HEK293 (cell line): ENCODE data around the gene BMPR1A.

ENCODE experiments used
- BCL11A ChIP-seq: fragments of 450-650 bp; formaldehyde crosslinking; IDR thresholded peaks from 2 replicates; pipeline ENCODE4 v1.5.1; 2016; ENCODE audit warnings: low read depth, missing biosample characterization, missing genetic modification characterization
- GFI1B ChIP-seq: fragments of 450-650 bp; formaldehyde crosslinking; IDR thresholded peaks from 2 replicates; pipeline ENCODE4 v1.5.1; 2016; ENCODE audit warnings: missing biosample characterization, missing genetic modification characterization
- MEIS1 ChIP-seq: sonication (generic); formaldehyde crosslinking; IDR thresholded peaks from 2 replicates; pipeline ENCODE4 v1.8.1; 2022; ENCODE audit warnings: missing genetic modification reagents, mild to moderate bottlenecking, borderline replicate concordance
- OVOL3 ChIP-seq: fragments of 450-650 bp; formaldehyde crosslinking; IDR thresholded peaks from 2 replicates; pipeline ENCODE4 v1.5.1; 2016; ENCODE audit warnings: missing biosample characterization, missing genetic modification characterization
- TRIM28 ChIP-seq: IDR thresholded peaks from 2 replicates; pipeline ENCODE4 v1.6.1; 2011; ENCODE audit warnings: low read length, control low read depth, borderline replicate concordance
- ZBTB21 ChIP-seq: fragments of 450-650 bp; formaldehyde crosslinking; IDR thresholded peaks from 2 replicates; pipeline ENCODE4 v1.5.1; 2017; ENCODE audit warnings: missing biosample characterization, missing genetic modification characterization
- ZNF10 ChIP-seq: fragments of 450-650 bp; formaldehyde crosslinking; IDR thresholded peaks from 2 replicates; pipeline ENCODE4 v1.5.1; 2017; ENCODE audit warnings: missing biosample characterization, missing genetic modification characterization
- ZNF140 ChIP-seq: fragments of 450-650 bp; formaldehyde crosslinking; IDR thresholded peaks from 2 replicates; pipeline ENCODE4 v1.5.1; 2016; ENCODE audit warnings: missing biosample characterization, missing genetic modification characterization
- ZNF184 ChIP-seq: fragments of 450-650 bp; IDR thresholded peaks from 2 replicates; pipeline ENCODE4 v1.5.1; 2018; ENCODE audit warnings: missing biosample characterization, mild to moderate bottlenecking, missing genetic modification characterization
- ZNF211 ChIP-seq: fragments of 450-650 bp; formaldehyde crosslinking; IDR thresholded peaks from 2 replicates; pipeline ENCODE4 v1.5.1; 2016; ENCODE audit warnings: low read depth, missing biosample characterization, missing genetic modification characterization
- ZNF292 ChIP-seq: fragments of 450-650 bp; formaldehyde crosslinking; IDR thresholded peaks from 2 replicates; pipeline ENCODE4 v1.5.1; 2016; ENCODE audit warnings: low read depth, missing biosample characterization, missing genetic modification characterization, borderline replicate concordance
- ZNF354C ChIP-seq: fragments of 450-650 bp; formaldehyde crosslinking; IDR thresholded peaks from 2 replicates; pipeline ENCODE4 v1.5.1; 2016; ENCODE audit warnings: missing biosample characterization, missing genetic modification characterization, low read depth, borderline replicate concordance
- ZNF366 ChIP-seq: fragments of 450-650 bp; formaldehyde crosslinking; conservative IDR thresholded peaks from 2 replicates; pipeline ENCODE4 v1.5.1; 2016; ENCODE audit warnings: missing biosample characterization, missing genetic modification characterization
- ZNF426 ChIP-seq: fragments of 450-650 bp; formaldehyde crosslinking; IDR thresholded peaks from 2 replicates; pipeline ENCODE4 v1.5.1; 2017; ENCODE audit warnings: missing biosample characterization, missing genetic modification characterization, mild to moderate bottlenecking, inconsistent platforms, moderate library complexity
- ZNF433 ChIP-seq: fragments of 450-650 bp; formaldehyde crosslinking; IDR thresholded peaks from 2 replicates; pipeline ENCODE4 v1.5.1; 2016; ENCODE audit warnings: missing biosample characterization, missing genetic modification characterization, low read depth
- ZNF560 ChIP-seq: fragments of 450-650 bp; formaldehyde crosslinking; IDR thresholded peaks from 2 replicates; pipeline ENCODE4 v1.5.1; 2017; ENCODE audit warnings: missing biosample characterization, missing genetic modification characterization, borderline replicate concordance
- ZNF561 ChIP-seq: fragments of 450-650 bp; IDR thresholded peaks from 2 replicates; pipeline ENCODE4 v1.5.1; 2018; ENCODE audit warnings: missing biosample characterization, missing genetic modification characterization, borderline replicate concordance
- ZNF629 ChIP-seq: fragments of 450-650 bp; formaldehyde crosslinking; IDR thresholded peaks from 2 replicates; pipeline ENCODE4 v1.5.1; 2017; ENCODE audit warnings: missing biosample characterization, missing genetic modification characterization
- ZNF777 ChIP-seq: fragments of 450-650 bp; formaldehyde crosslinking; IDR thresholded peaks from 2 replicates; pipeline ENCODE4 v1.5.1; 2017; ENCODE audit warnings: missing biosample characterization, missing genetic modification characterization, borderline replicate concordance
- ZNF785 ChIP-seq: fragments of 450-650 bp; formaldehyde crosslinking; IDR thresholded peaks from 2 replicates; pipeline ENCODE4 v1.5.1; 2016; ENCODE audit warnings: missing biosample characterization, missing genetic modification characterization
- ZNF791 ChIP-seq: fragments of 450-650 bp; formaldehyde crosslinking; IDR thresholded peaks from 2 replicates; pipeline ENCODE4 v1.5.1; 2016; ENCODE audit warnings: missing biosample characterization, missing genetic modification characterization
- ZNF792 ChIP-seq: fragments of 450-650 bp; formaldehyde crosslinking; IDR thresholded peaks from 2 replicates; pipeline ENCODE4 v1.5.1; 2016; ENCODE audit warnings: missing biosample characterization, missing genetic modification characterization
- TF ChIP-seq, protein P1 (sequence below): fragments of 450-650 bp; formaldehyde crosslinking; IDR thresholded peaks from 2 replicates; pipeline ENCODE4 v1.5.0; 2017; ENCODE audit warnings: missing biosample characterization, missing genetic modification characterization, borderline replicate concordance
- TF ChIP-seq, protein P2 (sequence below): fragments of 450-650 bp; formaldehyde crosslinking; IDR thresholded peaks from 2 replicates; pipeline ENCODE4 v1.5.1; 2016; ENCODE audit warnings: missing biosample characterization, missing genetic modification characterization
- TF ChIP-seq, protein P3 (sequence below): fragments of 450-650 bp; formaldehyde crosslinking; IDR thresholded peaks from 2 replicates; pipeline ENCODE4 v1.5.1; 2017; ENCODE audit warnings: missing biosample characterization, missing genetic modification characterization
- TF ChIP-seq, protein P4 (sequence below): fragments of 450-650 bp; formaldehyde crosslinking; IDR thresholded peaks from 2 replicates; pipeline ENCODE4 v1.5.1; 2016; ENCODE audit warnings: missing biosample characterization, missing genetic modification characterization
- TF ChIP-seq, protein P5 (sequence below): fragments of 450-650 bp; formaldehyde crosslinking; IDR thresholded peaks from 2 replicates; pipeline ENCODE4 v1.5.1; 2016; ENCODE audit warnings: missing biosample characterization, missing genetic modification characterization, borderline replicate concordance
- TF ChIP-seq, protein P6 (sequence below): fragments of 450-650 bp; formaldehyde crosslinking; conservative IDR thresholded peaks from 2 replicates; pipeline ENCODE4 v1.5.1; 2016; ENCODE audit warnings: low read depth, missing biosample characterization, missing genetic modification characterization

The BMPR1A gene

DNA sequence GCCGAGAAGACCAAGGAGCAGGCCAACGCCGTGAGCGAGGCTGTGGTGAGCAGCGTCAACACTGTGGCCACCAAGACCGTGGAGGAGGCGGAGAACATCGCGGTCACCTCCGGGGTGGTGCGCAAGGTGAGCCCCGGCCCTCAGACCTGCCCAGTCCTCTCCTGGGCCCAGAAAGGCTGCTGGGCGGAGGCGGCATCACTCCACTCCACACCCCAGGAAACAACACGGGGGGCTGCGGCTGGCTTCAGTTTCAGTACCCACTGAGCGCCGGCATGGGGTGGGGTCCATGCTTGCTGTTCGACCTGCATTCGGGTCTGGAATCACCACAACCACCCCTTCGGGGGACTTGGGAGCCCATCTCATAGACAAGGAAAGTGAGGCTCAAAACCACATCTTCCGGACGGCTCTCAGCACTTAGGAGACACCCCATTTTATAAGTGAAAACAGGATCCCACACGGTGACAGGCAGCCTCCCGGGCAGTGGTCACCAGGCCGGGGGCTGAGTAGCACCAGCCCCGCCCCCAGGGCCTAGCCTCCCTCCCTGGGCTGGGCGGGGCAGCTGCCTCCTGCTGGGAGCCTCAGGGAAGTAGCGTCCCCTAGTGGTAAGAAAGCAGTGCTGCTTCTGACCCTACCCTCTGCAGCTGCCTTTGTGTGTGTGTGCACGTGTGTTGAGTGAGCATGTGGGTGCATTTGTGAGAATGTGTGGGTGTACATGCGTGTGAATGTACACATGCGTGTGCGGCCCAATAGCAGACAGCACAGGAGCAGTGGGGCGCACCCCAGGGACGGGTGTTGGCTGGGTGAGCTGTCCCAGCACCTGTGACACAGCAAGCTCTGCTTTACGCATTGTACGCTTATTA, 203.8 kb downstream of the BMPR1A start (continued):
- no peak for TF ChIP-seq ZNF561 (tag by site-specific recombination)
- no peak for TF ChIP-seq MEIS1 (CRISPR knock-in tag)
- TF ChIP-seq ZNF792 (tag by site-specific recombination), result no peak
- TF ChIP-seq, protein P1, sequence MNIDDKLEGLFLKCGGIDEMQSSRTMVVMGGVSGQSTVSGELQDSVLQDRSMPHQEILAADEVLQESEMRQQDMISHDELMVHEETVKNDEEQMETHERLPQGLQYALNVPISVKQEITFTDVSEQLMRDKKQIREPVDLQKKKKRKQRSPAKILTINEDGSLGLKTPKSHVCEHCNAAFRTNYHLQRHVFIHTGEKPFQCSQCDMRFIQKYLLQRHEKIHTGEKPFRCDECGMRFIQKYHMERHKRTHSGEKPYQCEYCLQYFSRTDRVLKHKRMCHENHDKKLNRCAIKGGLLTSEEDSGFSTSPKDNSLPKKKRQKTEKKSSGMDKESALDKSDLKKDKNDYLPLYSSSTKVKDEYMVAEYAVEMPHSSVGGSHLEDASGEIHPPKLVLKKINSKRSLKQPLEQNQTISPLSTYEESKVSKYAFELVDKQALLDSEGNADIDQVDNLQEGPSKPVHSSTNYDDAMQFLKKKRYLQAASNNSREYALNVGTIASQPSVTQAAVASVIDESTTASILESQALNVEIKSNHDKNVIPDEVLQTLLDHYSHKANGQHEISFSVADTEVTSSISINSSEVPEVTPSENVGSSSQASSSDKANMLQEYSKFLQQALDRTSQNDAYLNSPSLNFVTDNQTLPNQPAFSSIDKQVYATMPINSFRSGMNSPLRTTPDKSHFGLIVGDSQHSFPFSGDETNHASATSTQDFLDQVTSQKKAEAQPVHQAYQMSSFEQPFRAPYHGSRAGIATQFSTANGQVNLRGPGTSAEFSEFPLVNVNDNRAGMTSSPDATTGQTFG, result no peak
- TF ChIP-seq ZNF354C (tag by site-specific recombination), result no peak
- no peak for TF ChIP-seq ZNF629 (tag by site-specific recombination)
- TF ChIP-seq, protein P2, sequence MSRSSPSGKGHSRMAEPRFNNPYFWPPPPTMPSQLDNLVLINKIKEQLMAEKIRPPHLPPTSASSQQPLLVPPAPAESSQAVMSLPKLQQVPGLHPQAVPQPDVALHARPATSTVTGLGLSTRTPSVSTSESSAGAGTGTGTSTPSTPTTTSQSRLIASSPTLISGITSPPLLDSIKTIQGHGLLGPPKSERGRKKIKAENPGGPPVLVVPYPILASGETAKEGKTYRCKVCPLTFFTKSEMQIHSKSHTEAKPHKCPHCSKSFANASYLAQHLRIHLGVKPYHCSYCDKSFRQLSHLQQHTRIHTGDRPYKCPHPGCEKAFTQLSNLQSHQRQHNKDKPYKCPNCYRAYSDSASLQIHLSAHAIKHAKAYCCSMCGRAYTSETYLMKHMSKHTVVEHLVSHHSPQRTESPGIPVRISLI (tag by site-specific recombination), result no peak
- TF ChIP-seq ZNF211, result no peak
- no peak for TF ChIP-seq ZNF785 (tag by site-specific recombination)
- no peak for TF ChIP-seq ZNF140 (tag by site-specific recombination)
- TF ChIP-seq BCL11A, result peak; percentile 30; the same call in 1 of the 2 replicates
- TF ChIP-seq, protein P3, sequence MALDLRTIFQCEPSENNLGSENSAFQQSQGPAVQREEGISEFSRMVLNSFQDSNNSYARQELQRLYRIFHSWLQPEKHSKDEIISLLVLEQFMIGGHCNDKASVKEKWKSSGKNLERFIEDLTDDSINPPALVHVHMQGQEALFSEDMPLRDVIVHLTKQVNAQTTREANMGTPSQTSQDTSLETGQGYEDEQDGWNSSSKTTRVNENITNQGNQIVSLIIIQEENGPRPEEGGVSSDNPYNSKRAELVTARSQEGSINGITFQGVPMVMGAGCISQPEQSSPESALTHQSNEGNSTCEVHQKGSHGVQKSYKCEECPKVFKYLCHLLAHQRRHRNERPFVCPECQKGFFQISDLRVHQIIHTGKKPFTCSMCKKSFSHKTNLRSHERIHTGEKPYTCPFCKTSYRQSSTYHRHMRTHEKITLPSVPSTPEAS (tag by site-specific recombination), result peak; percentile 82
- TF ChIP-seq ZNF426, result no peak
- no peak for TF ChIP-seq ZNF433 (tag by site-specific recombination)
- no peak for TF ChIP-seq GFI1B
- no peak for TF ChIP-seq ZBTB21 (tag by site-specific recombination)
- TF ChIP-seq ZNF10 (tag by site-specific recombination), result no peak
- TF ChIP-seq, protein P4, sequence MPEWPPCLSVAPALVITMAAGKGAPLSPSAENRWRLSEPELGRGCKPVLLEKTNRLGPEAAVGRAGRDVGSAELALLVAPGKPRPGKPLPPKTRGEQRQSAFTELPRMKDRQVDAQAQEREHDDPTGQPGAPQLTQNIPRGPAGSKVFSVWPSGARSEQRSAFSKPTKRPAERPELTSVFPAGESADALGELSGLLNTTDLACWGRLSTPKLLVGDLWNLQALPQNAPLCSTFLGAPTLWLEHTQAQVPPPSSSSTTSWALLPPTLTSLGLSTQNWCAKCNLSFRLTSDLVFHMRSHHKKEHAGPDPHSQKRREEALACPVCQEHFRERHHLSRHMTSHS (tag by site-specific recombination), result no peak
- no peak for TF ChIP-seq ZNF366 (tag by site-specific recombination)
- no peak for TF ChIP-seq ZNF292 (tag by site-specific recombination)
- TF ChIP-seq ZNF777 (tag by site-specific recombination), result no peak
- no peak for TF ChIP-seq TRIM28
- TF ChIP-seq, protein P5, sequence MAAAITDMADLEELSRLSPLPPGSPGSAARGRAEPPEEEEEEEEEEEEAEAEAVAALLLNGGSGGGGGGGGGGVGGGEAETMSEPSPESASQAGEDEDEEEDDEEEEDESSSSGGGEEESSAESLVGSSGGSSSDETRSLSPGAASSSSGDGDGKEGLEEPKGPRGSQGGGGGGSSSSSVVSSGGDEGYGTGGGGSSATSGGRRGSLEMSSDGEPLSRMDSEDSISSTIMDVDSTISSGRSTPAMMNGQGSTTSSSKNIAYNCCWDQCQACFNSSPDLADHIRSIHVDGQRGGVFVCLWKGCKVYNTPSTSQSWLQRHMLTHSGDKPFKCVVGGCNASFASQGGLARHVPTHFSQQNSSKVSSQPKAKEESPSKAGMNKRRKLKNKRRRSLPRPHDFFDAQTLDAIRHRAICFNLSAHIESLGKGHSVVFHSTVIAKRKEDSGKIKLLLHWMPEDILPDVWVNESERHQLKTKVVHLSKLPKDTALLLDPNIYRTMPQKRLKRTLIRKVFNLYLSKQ, result no peak
- TF ChIP-seq, protein P6, sequence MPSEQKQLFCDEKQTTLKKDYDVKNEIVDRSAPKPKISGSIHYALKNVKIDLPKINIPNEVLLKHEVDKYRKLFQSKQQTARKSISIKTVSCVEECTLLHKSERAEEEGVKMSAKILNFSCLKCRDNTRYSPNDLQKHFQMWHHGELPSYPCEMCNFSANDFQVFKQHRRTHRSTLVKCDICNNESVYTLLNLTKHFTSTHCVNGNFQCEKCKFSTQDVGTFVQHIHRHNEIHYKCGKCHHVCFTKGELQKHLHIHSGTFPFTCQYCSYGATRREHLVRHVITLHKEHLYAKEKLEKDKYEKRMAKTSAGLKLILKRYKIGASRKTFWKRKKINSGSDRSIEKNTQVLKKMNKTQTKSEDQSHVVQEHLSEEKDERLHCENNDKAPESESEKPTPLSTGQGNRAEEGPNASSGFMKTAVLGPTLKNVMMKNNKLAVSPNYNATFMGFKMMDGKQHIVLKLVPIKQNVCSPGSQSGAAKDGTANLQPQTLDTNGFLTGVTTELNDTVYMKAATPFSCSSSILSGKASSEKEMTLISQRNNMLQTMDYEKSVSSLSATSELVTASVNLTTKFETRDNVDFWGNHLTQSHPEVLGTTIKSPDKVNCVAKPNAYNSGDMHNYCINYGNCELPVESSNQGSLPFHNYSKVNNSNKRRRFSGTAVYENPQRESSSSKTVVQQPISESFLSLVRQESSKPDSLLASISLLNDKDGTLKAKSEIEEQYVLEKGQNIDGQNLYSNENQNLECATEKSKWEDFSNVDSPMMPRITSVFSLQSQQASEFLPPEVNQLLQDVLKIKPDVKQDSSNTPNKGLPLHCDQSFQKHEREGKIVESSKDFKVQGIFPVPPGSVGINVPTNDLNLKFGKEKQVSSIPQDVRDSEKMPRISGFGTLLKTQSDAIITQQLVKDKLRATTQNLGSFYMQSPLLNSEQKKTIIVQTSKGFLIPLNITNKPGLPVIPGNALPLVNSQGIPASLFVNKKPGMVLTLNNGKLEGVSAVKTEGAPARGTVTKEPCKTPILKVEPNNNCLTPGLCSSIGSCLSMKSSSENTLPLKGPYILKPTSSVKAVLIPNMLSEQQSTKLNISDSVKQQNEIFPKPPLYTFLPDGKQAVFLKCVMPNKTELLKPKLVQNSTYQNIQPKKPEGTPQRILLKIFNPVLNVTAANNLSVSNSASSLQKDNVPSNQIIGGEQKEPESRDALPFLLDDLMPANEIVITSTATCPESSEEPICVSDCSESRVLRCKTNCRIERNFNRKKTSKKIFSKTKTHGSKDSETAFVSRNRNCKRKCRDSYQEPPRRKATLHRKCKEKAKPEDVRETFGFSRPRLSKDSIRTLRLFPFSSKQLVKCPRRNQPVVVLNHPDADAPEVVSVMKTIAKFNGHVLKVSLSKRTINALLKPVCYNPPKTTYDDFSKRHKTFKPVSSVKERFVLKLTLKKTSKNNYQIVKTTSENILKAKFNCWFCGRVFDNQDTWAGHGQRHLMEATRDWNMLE (tag by site-specific recombination), result no peak
- TF ChIP-seq OVOL3 (tag by site-specific recombination), result no peak
- TF ChIP-seq ZNF560 (tag by site-specific recombination), result no peak
- TF ChIP-seq ZNF791, result no peak
- TF ChIP-seq ZNF184, result no peak
